ENCODE results near the gene LETM1.

- TF ChIP-seq CTCF (conservative IDR thresholded peaks at IDR 0.05; ENCODE audit: low read depth, low read length) (no peak), EZH2 (IDR thresholded peaks at IDR 0.05; ENCODE audit: low read length, unreplicated experiment) (no peak), EZH2phosphoT487 (IDR thresholded peaks at IDR 0.05; ENCODE audit: borderline replicate concordance, low read length) (no peak)
Measured at GRCh38 chr4:1805493-1806222, 50.3 kb downstream of the LETM1 start.
